RWPE2 (cell line): ENCODE measurements around the gene MGRN1.

ENCODE experiments used
- ATAC-seq: fragments of 200-7000 bp; cut with Tn5 transposase; 3 replicates; pipeline ENCODE4 v1.9.1; 2021; ENCODE audit warnings: low read depth
- DNase-seq: peaks from one replicate; pipeline ENCODE4 v3.0.0-alpha.2; 2020; ENCODE audit warnings: low spot score
- H3K27ac ChIP-seq: fragments of 450-650 bp; 2 replicates; pipeline ENCODE4 v1.5.1; 2017; ENCODE audit warnings: mild to moderate bottlenecking; ENCODE audit not compliant: poor library complexity, severe bottlenecking
- H3K27me3 ChIP-seq: fragments of 250-450 bp; sonication (Bioruptor Pico); 2 replicates; pipeline ENCODE4 v1.5.1; 2021; ENCODE audit warnings: mild to moderate bottlenecking, moderate library complexity; ENCODE audit not compliant: insufficient read depth, poor library complexity, severe bottlenecking
- H3K36me3 ChIP-seq: fragments of 250-450 bp; sonication (Bioruptor Pico); 2 replicates; pipeline ENCODE4 v1.5.1; 2020; ENCODE audit warnings: low read depth, mild to moderate bottlenecking, moderate library complexity
- H3K4me1 ChIP-seq: fragments of 250-450 bp; sonication (Bioruptor Pico); 2 replicates; pipeline ENCODE4 v1.5.1; 2021; ENCODE audit warnings: mild to moderate bottlenecking, moderate library complexity; ENCODE audit not compliant: insufficient read depth, poor library complexity, severe bottlenecking
- H3K4me3 ChIP-seq: fragments of 250-450 bp; sonication (Bioruptor Pico); 2 replicates; pipeline ENCODE4 v1.5.1; 2021; ENCODE audit warnings: mild to moderate bottlenecking, moderate library complexity; ENCODE audit not compliant: severe bottlenecking
- H3K9me3 ChIP-seq: fragments of 250-450 bp; sonication (Bioruptor Pico); 2 replicates; pipeline ENCODE4 v1.5.1; 2021; ENCODE audit warnings: mild to moderate bottlenecking, moderate library complexity; ENCODE audit not compliant: severe bottlenecking
- TF ChIP-seq, protein P1 (sequence below): fragments of 450-650 bp; IDR thresholded peaks from one replicate; pipeline ENCODE4 v1.5.1; 2017; ENCODE audit warnings: mild to moderate bottlenecking, moderate library complexity; ENCODE audit not compliant: poor library complexity, severe bottlenecking

The MGRN1 gene

DNA sequence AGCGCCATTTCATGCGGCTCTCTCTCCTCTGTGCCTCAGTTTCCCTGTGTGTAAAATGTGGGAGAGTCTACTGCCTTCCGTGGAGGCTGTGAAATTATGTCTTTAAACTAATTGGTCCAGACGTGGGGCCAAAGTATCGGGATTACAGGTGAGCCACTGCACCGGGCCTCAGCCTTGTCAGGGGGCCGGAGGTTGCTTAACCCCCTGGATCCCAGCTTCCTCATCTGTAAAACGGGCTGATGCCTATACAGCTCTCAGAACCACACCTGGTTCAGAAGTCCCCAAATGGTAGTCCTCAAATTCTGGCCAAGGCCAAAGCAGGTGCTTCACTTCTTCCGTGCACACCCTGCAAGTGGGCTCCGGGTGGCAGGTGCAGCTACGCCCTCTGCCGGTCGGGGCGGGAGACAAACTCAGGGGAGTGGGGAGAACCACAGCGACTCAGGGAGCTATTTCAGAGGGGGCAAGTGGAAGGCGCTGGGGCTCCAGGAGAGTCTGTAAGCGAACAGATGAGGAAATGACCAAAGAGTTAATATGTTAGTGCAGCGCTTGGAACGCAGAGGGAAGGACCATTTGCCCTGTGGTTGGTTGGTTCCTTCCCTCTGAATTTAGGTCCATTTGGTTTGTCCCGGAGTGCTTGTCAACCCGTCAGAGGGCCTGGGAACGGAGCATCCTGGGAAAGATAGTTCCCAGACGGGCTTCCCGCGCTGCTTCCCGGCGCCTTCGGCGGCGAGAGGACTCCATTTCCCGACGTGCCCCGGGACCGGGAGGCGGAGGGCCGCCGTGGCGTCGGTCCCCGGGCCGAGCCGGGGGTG lies at the start of gene MGRN1:
TSS of gene MGRN1 (plus strand) at position 812 of the 812 bp plus-strand sequence. CDS start 135 bp downstream, outside the sequence.
- ATAC-seq, result peak; percentile 96
- peak within 1 kb of the TSS; percentile 56 for H3K27ac ChIP-seq
- H3K27me3 ChIP-seq, result no peaks in the 10 kb centered on the region

DNA sequence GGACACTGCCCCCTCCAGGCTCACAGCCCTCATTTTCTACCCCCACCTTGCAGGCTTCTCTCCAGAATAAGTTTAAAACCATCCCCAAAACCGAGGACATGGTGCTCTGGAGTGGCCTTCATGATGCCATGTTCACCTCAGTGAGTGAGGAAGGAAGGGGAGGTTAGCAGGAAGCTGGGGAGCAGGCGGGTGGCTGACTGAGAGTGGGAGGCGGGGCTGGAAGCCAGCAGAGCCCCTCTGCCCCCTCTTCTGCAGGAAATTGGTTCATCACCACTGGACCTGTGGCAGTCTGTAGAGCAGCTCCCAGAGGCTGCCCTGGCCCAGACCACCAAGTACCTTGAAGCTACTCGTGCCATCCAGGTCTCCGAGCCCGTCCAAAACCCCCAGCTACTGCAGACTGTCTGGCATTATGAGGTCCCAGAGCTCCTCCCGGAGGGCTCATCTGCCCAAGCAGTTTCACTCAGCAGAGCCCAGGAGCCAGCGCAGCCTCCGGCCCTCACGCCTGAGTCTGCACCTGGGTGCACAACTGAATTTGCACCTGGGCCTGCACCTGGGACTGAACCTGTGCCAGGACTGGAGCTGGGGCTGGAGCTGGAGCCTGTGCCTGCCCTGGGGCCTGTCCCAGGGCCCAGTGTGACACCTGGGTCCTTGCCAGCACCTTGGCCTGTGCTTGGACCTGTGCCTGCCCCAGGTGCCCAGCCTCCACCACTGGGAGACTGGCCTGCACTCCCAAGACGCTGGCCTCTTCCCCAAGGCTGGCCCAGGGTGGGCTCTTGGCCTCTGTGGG lies 49.5 kb upstream of the MGRN1 start:
- TF ChIP-seq, protein P1, sequence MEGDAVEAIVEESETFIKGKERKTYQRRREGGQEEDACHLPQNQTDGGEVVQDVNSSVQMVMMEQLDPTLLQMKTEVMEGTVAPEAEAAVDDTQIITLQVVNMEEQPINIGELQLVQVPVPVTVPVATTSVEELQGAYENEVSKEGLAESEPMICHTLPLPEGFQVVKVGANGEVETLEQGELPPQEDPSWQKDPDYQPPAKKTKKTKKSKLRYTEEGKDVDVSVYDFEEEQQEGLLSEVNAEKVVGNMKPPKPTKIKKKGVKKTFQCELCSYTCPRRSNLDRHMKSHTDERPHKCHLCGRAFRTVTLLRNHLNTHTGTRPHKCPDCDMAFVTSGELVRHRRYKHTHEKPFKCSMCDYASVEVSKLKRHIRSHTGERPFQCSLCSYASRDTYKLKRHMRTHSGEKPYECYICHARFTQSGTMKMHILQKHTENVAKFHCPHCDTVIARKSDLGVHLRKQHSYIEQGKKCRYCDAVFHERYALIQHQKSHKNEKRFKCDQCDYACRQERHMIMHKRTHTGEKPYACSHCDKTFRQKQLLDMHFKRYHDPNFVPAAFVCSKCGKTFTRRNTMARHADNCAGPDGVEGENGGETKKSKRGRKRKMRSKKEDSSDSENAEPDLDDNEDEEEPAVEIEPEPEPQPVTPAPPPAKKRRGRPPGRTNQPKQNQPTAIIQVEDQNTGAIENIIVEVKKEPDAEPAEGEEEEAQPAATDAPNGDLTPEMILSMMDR, result no peak
- DNase-seq (no peak), ATAC-seq (no peak; the same call in 2 of the 3 replicates)
- H3K36me3 ChIP-seq, result no peaks in the 10 kb centered on the region
- H3K4me1 ChIP-seq, result peaks cover 5% of the 10 kb centered on the region
- H3K27me3 ChIP-seq, result no peaks in the 10 kb centered on the region
- no peak overlapping the region for H3K27ac ChIP-seq
- H3K4me3 ChIP-seq, result no peak overlapping the region
- no peaks in the 10 kb centered on the region for H3K9me3 ChIP-seq

More for the DNA sequence above, at the start of gene MGRN1:
- Histone ChIP-seq H3K9me3 (no peaks in the 10 kb centered on the region), H3K36me3 (peaks cover 11% of the 10 kb centered on the region), H3K4me3 (peak within 1 kb of the TSS; percentile 95), H3K4me1 (peaks cover 4% of the 10 kb centered on the region)
- DNase-seq, result peak; percentile 96
- TF ChIP-seq, protein P1, result peak; percentile 98

- TF ChIP-seq, protein P1, result no peak
- H3K9me3 ChIP-seq, result no peaks in the 10 kb centered on the region
- H3K36me3 ChIP-seq, result no peaks in the 10 kb centered on the region
- H3K27me3 ChIP-seq, result no peaks in the 10 kb centered on the region
- peaks cover 11% of the 10 kb centered on the region for H3K4me1 ChIP-seq
- no peak for ATAC-seq
- no peak overlapping the region for H3K27ac ChIP-seq
- no peak overlapping the region for H3K4me3 ChIP-seq
- no peak for DNase-seq
Observed at GRCh38 chr16:4576008-4576407, 48.6 kb upstream of the MGRN1 start.

GRCh38 chr16:4578961-4579530 lies 45.6 kb upstream of the MGRN1 start:
- Histone ChIP-seq H3K9me3 (no peaks in the 10 kb centered on the region), H3K4me1 (peaks cover 11% of the 10 kb centered on the region), H3K4me3 (no peak overlapping the region), H3K36me3 (no peaks in the 10 kb centered on the region), H3K27ac (no peak overlapping the region), H3K27me3 (no peaks in the 10 kb centered on the region)
- TF ChIP-seq, protein P1, result no peak
- no peak for DNase-seq
- ATAC-seq, result no peak
